ENCODE measurements around the gene SREBF1.
A peak's percentile ranks its signal among the peaks of the same experiment; 100 is the strongest.

SREBF1 gene

DNA sequence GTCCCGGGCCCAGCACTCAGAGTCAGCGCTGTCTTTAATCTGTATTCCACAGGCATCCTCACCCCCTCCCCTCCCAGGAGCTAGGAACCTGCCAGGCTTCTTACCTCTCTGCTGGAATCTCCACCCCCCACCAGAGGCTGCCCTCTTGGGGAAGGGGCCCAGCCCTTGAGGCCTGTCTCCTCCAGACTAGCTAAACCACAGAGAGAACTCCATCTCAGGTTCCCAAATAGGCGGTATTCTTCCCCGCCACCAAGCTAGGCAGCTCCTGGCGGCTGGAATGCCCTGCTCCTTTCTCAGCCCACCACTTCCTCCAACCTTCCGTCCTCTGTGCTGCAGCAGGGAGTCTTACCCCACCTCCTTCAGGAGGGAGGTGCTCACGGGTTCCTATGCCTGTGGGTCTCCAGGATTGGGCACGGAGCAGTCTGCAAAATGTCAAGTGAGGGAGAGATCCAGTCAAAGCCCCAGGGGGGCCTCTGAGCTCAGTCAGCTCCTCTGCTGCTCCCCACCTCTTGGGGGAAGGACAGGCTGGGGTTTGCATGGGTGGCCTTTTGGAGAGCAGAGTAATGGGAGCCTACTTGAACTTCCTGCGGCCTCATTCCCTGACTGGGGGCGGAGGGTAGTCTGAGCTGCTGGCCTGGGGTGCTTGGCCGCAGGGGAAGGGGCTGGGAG, 55.7 kb downstream of the SREBF1 start:
- no peak overlapping the region for H3K4me3 ChIP-seq (replicated peaks in 1 of 2; ENCODE audit: low read depth in 2 of 2, low read length in 2 of 2)

DNA sequence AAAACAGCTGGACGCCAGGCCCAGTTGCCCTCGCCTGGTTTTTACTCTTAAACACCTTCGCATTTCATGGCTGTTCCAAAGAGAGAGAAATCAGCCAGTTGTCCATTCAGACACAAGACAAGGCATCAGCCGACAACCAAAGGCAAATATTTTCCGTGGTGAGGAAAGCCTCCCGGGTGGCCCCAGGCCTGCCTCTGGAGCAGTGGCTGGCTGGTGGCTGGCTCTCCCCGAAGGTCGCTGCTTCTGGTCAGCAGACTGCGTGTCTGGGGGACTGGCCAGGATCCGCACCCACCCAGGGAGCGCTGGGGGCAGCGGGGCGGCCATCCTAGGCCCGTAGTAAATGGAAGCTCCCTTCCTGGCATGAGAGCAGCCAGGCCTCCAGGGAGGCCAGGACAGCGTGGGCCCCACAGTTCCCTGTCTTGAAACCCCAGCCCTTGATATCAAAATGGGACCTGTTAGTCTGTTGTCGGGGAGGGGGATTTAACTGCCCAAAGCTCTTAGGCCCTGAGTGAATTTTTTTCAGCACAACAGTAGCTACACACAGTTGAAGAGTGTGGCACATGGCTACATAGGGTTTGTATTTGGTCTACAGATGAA, 57.7 kb downstream of the SREBF1 start:
- TF ChIP-seq, protein P1, sequence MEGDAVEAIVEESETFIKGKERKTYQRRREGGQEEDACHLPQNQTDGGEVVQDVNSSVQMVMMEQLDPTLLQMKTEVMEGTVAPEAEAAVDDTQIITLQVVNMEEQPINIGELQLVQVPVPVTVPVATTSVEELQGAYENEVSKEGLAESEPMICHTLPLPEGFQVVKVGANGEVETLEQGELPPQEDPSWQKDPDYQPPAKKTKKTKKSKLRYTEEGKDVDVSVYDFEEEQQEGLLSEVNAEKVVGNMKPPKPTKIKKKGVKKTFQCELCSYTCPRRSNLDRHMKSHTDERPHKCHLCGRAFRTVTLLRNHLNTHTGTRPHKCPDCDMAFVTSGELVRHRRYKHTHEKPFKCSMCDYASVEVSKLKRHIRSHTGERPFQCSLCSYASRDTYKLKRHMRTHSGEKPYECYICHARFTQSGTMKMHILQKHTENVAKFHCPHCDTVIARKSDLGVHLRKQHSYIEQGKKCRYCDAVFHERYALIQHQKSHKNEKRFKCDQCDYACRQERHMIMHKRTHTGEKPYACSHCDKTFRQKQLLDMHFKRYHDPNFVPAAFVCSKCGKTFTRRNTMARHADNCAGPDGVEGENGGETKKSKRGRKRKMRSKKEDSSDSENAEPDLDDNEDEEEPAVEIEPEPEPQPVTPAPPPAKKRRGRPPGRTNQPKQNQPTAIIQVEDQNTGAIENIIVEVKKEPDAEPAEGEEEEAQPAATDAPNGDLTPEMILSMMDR (IDR thresholded peaks at IDR 0.05; ENCODE audit: low read depth, low read length), result no peak
- no peak for DNase-seq (ENCODE audit: low read depth in 2 of 2)
- H3K4me3 ChIP-seq (replicated peaks in 1 of 2; ENCODE audit: low read depth in 2 of 2, low read length in 2 of 2), result no peak overlapping the region

More for the DNA sequence above, 55.7 kb downstream of the SREBF1 start:
- peak in 1 of 2 donors; percentile 83 for DNase-seq (ENCODE audit: low read depth in 2 of 2)
- TF ChIP-seq, protein P1 (IDR thresholded peaks at IDR 0.05; ENCODE audit: low read depth, low read length), result no peak

DNA sequence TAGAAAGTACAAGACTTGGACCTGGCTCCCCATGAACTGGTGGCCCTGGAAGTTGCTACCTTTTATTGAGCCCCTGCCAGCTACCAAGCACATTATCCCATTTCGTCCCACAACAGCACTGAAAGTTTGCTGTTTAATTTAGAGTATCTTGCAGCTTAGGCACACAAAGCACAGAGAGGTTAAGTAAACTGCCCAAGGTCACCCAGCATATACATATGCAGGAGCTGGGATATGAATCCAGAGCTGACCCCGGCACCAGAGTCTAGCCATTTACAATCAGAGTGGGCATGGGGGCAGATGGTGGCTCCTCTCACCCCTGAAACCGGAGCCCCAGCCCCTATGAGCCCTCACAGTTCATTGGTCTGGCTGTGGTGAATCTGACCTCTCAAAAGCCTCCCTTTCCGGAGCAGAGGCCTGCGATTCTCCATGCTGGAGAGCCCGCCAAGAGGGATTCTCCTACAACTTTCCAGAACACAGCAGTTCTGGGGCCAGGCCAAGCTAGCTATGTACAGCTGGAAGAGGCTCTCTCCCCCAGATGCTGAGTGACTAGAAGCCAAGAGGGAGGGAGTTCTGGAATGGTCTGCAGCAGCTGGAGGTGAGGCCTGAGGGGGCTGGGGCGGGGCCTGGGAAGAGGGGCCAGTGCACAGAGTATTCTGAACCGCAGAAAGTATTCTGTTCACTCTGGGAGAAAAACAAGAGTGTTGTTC, 58.3 kb downstream of the SREBF1 start:
- DNase-seq (ENCODE audit: low read depth in 2 of 2), result peak; percentile 28 to 95

DNA sequence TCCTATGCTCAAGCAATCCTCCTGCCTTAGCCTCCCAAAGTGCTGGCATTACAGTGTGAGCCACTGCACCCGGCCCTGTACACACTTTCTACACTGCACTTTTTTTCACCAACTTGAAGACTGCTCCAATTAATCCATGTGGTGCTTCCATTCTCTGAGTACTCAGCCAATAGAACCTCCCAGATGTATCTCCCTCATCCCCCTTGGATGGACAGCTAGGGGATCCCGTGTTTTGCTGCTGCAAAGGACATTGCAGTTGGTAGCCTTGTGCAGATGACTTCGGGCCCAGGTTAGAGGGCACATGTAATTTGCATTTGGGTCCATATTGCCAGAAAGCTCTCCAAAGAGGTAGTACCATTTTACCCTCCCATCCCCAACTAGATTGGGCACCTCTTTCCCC, 59.9 kb downstream of the SREBF1 start:
- TF ChIP-seq, protein P1 (IDR thresholded peaks at IDR 0.05; ENCODE audit: low read depth, low read length), result no peak
- DNase-seq (ENCODE audit: low read depth in 2 of 2), result no peak
- no peak overlapping the region for H3K4me3 ChIP-seq (replicated peaks in 1 of 2; ENCODE audit: low read depth in 2 of 2, low read length in 2 of 2)

More for the DNA sequence above, 58.3 kb downstream of the SREBF1 start:
- no peak overlapping the region for H3K4me3 ChIP-seq (replicated peaks in 1 of 2; ENCODE audit: low read depth in 2 of 2, low read length in 2 of 2)
- TF ChIP-seq, protein P1 (IDR thresholded peaks at IDR 0.05; ENCODE audit: low read depth, low read length), result no peak

DNA sequence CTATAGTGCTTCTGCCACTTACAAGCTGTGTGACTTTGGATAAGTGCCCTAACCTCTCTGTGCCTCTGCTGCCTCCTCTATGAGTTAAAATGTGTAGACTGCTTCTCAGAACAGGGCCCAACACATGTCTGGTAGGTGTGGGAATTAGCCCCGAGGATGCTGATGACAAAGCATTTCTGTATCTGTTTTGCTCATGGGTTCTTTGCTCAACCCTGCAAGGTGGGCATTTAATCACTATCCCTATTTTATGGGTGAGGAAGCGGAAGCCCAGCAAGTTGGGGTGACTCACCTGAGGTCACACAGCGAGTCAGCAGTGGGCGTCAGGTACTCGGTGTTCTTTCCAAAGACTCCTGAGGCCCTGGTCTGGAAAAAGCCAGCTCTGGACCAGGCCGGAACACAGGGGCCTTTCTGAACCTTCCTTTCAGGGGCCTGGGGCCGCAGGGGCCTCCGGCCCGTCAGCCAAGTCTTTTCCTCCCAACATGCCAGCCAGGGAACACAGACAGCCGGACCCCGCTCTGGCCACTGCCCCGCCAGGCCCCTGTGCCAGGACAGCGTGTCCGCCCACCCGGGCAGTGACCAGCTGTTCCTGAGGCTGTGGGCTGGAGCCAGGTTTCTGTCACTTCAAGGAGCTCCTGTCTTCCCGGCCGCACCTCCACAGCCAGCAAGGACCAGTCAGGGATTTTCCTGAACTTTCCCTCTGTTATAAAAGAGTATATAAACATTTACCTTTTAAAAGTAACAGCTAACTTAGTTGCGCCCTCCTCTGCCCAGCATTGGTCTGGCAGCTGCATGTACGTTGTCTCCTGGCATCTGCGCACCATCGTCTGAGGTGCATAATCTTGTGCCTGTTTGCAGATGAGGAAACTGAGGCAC, 62.5 kb downstream of the SREBF1 start:
- peak; percentile 42 to 54 for DNase-seq (ENCODE audit: low read depth in 2 of 2)
- TF ChIP-seq, protein P1 (IDR thresholded peaks at IDR 0.05; ENCODE audit: low read depth, low read length), result peak; percentile 41
- H3K4me3 ChIP-seq (replicated peaks in 1 of 2; ENCODE audit: low read depth in 2 of 2, low read length in 2 of 2), result no peak overlapping the region

DNA sequence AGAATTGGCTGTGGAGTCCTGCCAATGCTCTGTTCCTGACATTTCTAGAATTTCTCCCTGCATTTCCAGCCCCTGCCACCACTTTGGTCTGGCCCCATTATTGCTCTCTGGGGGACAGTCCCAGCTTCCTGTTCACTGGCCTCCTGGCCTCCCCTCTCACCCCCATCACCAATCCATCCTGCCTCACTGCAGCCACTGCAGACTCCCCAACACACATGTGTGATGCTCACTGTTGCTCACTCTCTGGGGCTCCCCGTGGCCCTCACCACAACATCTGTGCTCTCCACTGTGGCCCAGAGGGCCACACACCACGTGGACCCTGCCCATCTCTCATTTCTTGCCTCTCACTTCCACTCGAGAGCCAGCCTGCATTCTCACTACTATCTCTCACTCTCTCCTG, 64.6 kb downstream of the SREBF1 start:
- H3K4me3 ChIP-seq (replicated peaks in 1 of 2; ENCODE audit: low read depth in 2 of 2, low read length in 2 of 2), result no peak overlapping the region
- no peak for DNase-seq (ENCODE audit: low read depth in 2 of 2)
- TF ChIP-seq, protein P1 (IDR thresholded peaks at IDR 0.05; ENCODE audit: low read depth, low read length), result no peak
